KG1 (cell line): ENCODE results near the gene NPAS4.
"Not testable (repeated sequence)": the region's sequence is repeated elsewhere in the genome, so short reads cannot be mapped to it uniquely, and the experiment has no call there.

Experiments used
- DNase-seq: peaks from one replicate; lab custom pipeline; 2025; lab: John Stamatoyannopoulos, UW

NPAS4 gene

GRCh38 chr11:66457826-66458225 is 37.0 kb downstream of the NPAS4 start:
- DNase-seq, result no peak

- no peak for DNase-seq
These were observed 38.4 kb downstream of the NPAS4 start for GRCh38 chr11:66459138-66459778.

- no peak for DNase-seq
These were observed 41.2 kb downstream of the NPAS4 start for GRCh38 chr11:66462010-66462409.

GRCh38 chr11:66462911-66463310 is 42.1 kb downstream of the NPAS4 start:
- DNase-seq, result no peak

- not testable (repeated sequence) for DNase-seq
These were observed 43.3 kb downstream of the NPAS4 start for GRCh38 chr11:66464116-66464515.

- DNase-seq, result no peak
These were observed 44.1 kb downstream of the NPAS4 start for GRCh38 chr11:66464916-66465315.

- DNase-seq, result no peak
These were observed 44.8 kb downstream of the NPAS4 start for GRCh38 chr11:66465373-66466224.

- DNase-seq, result peak; percentile 46
These were observed 45.6 kb downstream of the NPAS4 start, which contains the start of gene PELI3 for GRCh38 chr11:66466225-66467033. TSS of gene PELI3 (plus strand) at chr11:66466905. CDS start at chr11:66468129, 1,224 bp downstream.

- no peak for DNase-seq
These were observed 46.3 kb downstream of the NPAS4 start for GRCh38 chr11:66467034-66467659.

- DNase-seq, result no peak
These were observed 46.9 kb downstream of the NPAS4 start for GRCh38 chr11:66467756-66468155.

GRCh38 chr11:66468691-66469090 is 47.9 kb downstream of the NPAS4 start:
- DNase-seq, result no peak

- DNase-seq, result no peak
These were observed 48.6 kb downstream of the NPAS4 start for GRCh38 chr11:66469441-66469840.

GRCh38 chr11:66470015-66470414 is 49.2 kb downstream of the NPAS4 start:
- DNase-seq, result no peak

- DNase-seq, result no peak
These were observed 50.3 kb downstream of the NPAS4 start for GRCh38 chr11:66471142-66471541.

- no peak for DNase-seq
These were observed 51.2 kb downstream of the NPAS4 start for GRCh38 chr11:66472054-66472453.

GRCh38 chr11:66473167-66473566 is 52.3 kb downstream of the NPAS4 start:
- DNase-seq, result no peak

- no peak for DNase-seq
These were observed 53.0 kb downstream of the NPAS4 start for GRCh38 chr11:66473608-66474515.

- DNase-seq, result no peak
These were observed 54.7 kb downstream of the NPAS4 start for GRCh38 chr11:66475349-66476172.
